K562 (cell line): ENCODE data around the gene HDAC3. TPM values are rescaled to one million over a fixed set of nuclear protein-coding genes. Genes with fewer than 3 reads are reported as not detected.

Source experiments
- ATAC-seq: fragments of 200-7000 bp; cut with Tn5 transposase; 3 replicates; pipeline ENCODE4 v1.9.1; 2020; ENCODE audit warnings: moderate library complexity
- BruUV-seq: library from RNA; stranded (reverse); fragments of 400-500 nt; replicated peaks from 2 replicates; lab custom pipeline; 2021; lab: Mats Ljungman, UMichigan
- CTCF ChIA-PET: fragments of 300-600 bp; formaldehyde crosslinking; extraction: SDS; loops from one replicate; lab custom pipeline; 2021; ENCODE audit warnings: low intra/inter-chr PET ratio; lab: Yijun Ruan, JAX
- POLR2A ChIA-PET: fragments of 300-600, 350-650 bp; sonication (Branson Sonifier 250); formaldehyde crosslinking; extraction: SDS; loops from one replicate; lab custom pipeline; 2021; ENCODE audit warnings: antibody characterized with exemption, inconsistent platforms; lab: Yijun Ruan, JAX
- DNase-seq, 4 experiments: peaks; one replicate each; pipeline versions ENCODE4 v3.0.0 to v3.0.0-alpha.2; 2011 to 2018; ENCODE audit warnings: low spot score in 3 of 4, mixed read lengths in 3 of 4; ENCODE audit errors: extremely low read depth in 1 of 4
- FAIRE-seq: peaks from 2 replicates; lab custom pipeline; 2011; peaks lifted over from hg19 to GRCh38; lab: Jason Lieb, UNC
- H2AFZ ChIP-seq: 2 replicates; pipeline ENCODE4 v1.6.0; 2011; ENCODE audit warnings: low read depth, low read length, control low read depth, inconsistent platforms
- H3K27ac ChIP-seq: fragments of 200-600 bp; 3 replicates; pipeline ENCODE4 v1.8.0; 2011; ENCODE audit warnings: low read depth, mild to moderate bottlenecking, control low read depth, inconsistent platforms, low read length, moderate library complexity, mixed read lengths; ENCODE audit errors: extremely low read depth
- H3K27me3 ChIP-seq, 2 experiments: fragments of 300-600 bp in 1 of 2; 2 replicates in 1 of 2; 3 replicates in 1 of 2; pipeline versions ENCODE4 v1.6.0 to v1.8.0; 2011; ENCODE audit warnings: inconsistent platforms in 2 of 2, low read length in 2 of 2, mild to moderate bottlenecking in 1 of 2, mixed read lengths in 1 of 2, moderate library complexity in 1 of 2; ENCODE audit not compliant: control insufficient read depth in 2 of 2, insufficient read depth in 2 of 2
- H3K36me3 ChIP-seq: fragments of 300-600 bp; 3 replicates; pipeline ENCODE4 v1.8.0; 2011; ENCODE audit warnings: mild to moderate bottlenecking, low read length, inconsistent platforms; ENCODE audit not compliant: control insufficient read depth, insufficient read depth
- H3K4me1 ChIP-seq, 2 experiments: fragments of 200-600 bp in 1 of 2; replicated peaks in 1 of 2; 2 replicates in 1 of 2; 3 replicates in 1 of 2; pipeline versions ENCODE4 v1.5.1 to v1.8.0; 2011; ENCODE audit warnings: inconsistent platforms in 2 of 2, low read length in 2 of 2, mild to moderate bottlenecking in 1 of 2, mixed read lengths in 1 of 2, moderate library complexity in 1 of 2; ENCODE audit not compliant: control insufficient read depth in 2 of 2, insufficient read depth in 2 of 2
- H3K4me2 ChIP-seq: 2 replicates; pipeline ENCODE4 v1.6.1; 2011; ENCODE audit warnings: low read length, control low read depth, inconsistent platforms, mixed read lengths; ENCODE audit not compliant: insufficient read depth
- H3K4me3 ChIP-seq: fragments of 200-600 bp; sonication (generic), shearing (Covaris generic); 2 replicates; pipeline ENCODE4 v1.5.1; 2016; ENCODE audit warnings: control low read depth, inconsistent platforms
- H3K79me2 ChIP-seq: fragments of 200-600 bp; 3 replicates; pipeline ENCODE4 v1.8.0; 2011; ENCODE audit warnings: low read length, inconsistent platforms; ENCODE audit not compliant: control insufficient read depth, insufficient read depth
- H3K9ac ChIP-seq, 2 experiments: 2 replicates each; pipeline versions ENCODE4 v1.6.0 to v1.6.1; 2011; ENCODE audit warnings: low read depth in 2 of 2, low read length in 2 of 2, control low read depth in 1 of 2, inconsistent platforms in 1 of 2, mild to moderate bottlenecking in 1 of 2, mixed read lengths in 1 of 2; ENCODE audit not compliant: insufficient read depth in 1 of 2
- H3K9me1 ChIP-seq: one replicate; pipeline ENCODE4 v1.6.0; 2011; ENCODE audit warnings: inconsistent platforms, mild to moderate bottlenecking, low read length, moderate library complexity; ENCODE audit not compliant: control insufficient read depth, insufficient read depth
- H3K9me3 ChIP-seq: replicated peaks from 2 replicates; pipeline ENCODE4 v1.5.1; 2011; ENCODE audit warnings: low read depth, low read length, inconsistent platforms; ENCODE audit not compliant: control insufficient read depth, insufficient read depth
- H4K20me1 ChIP-seq: replicated peaks from 2 replicates; pipeline ENCODE4 v1.6.1; 2011; ENCODE audit warnings: low read length, inconsistent platforms, mixed read lengths; ENCODE audit not compliant: control insufficient read depth, insufficient read depth
- GATAD2B ChIP-seq: fragments of 450-650 bp; IDR thresholded peaks from 2 replicates; pipeline ENCODE4 v1.6.1; 2017; ENCODE audit warnings: mild to moderate bottlenecking, borderline replicate concordance
- MAX ChIP-seq: sonication (generic); formaldehyde crosslinking; IDR thresholded peaks from 2 replicates; pipeline ENCODE4 v1.9.0; 2022; ENCODE audit warnings: mild to moderate bottlenecking, missing genetic modification reagents
- MXI1 ChIP-seq: IDR thresholded peaks from 2 replicates; pipeline ENCODE4 v1.6.1; 2011; ENCODE audit warnings: low read depth, mild to moderate bottlenecking, improper control_type of control experiment, low read length
- NCOA4 ChIP-seq: fragments of 450-650 bp; IDR thresholded peaks from 2 replicates; pipeline ENCODE4 v1.6.1; 2018; ENCODE audit warnings: mild to moderate bottlenecking; ENCODE audit not compliant: partially characterized antibody
- TAF15 ChIP-seq: fragments of 200-400 bp; formaldehyde crosslinking; IDR thresholded peaks from 2 replicates; pipeline ENCODE4 v1.6.1; 2017; ENCODE audit warnings: mild to moderate bottlenecking, low read depth, low read length, moderate library complexity
- TFAM ChIP-seq: fragments of 250-450 bp; sonication (Bioruptor Pico); conservative IDR thresholded peaks from 2 replicates; pipeline ENCODE4 v1.5.0; 2021; ENCODE audit warnings: mild to moderate bottlenecking, moderate library complexity
- ZBED1 ChIP-seq: IDR thresholded peaks from 2 replicates; pipeline ENCODE4 v1.6.1; 2014
- ZBTB34 ChIP-seq: fragments of 250-450 bp; sonication (Bioruptor Pico); IDR thresholded peaks from 2 replicates; pipeline ENCODE4 v1.8.0; 2021; ENCODE audit warnings: mild to moderate bottlenecking, moderate library complexity
- ZNF3 ChIP-seq: fragments of 250-450 bp; sonication (Bioruptor Pico); IDR thresholded peaks from 2 replicates; pipeline ENCODE4 v1.5.0; 2021; ENCODE audit warnings: mild to moderate bottlenecking, moderate library complexity
- ZNF586 ChIP-seq: fragments of 450-650 bp; formaldehyde crosslinking; conservative IDR thresholded peaks from 2 replicates; pipeline ENCODE4 v1.4.0; 2020; ENCODE audit warnings: mild to moderate bottlenecking, moderate library complexity
- WGBS: fragments of 100-300 bp; shearing (Covaris generic); methylation state at CpG from one replicate; pipeline ENCODE4 v1.1.6; 2016; ENCODE audit warnings: low coverage, mixed read lengths; ENCODE audit not compliant: insufficient coverage; ENCODE audit errors: missing lambda C conversion rate; 5-methylcytosine and 5-hydroxymethylcytosine counted together
- in situ Hi-C: fragments of 300-500 bp; cut with MboI; formaldehyde crosslinking; loops from 4 replicates; pipeline ENCODE4 v1.15.0; 2018; ENCODE audit warnings: inconsistent platforms, mixed read lengths
- intact Hi-C: fragments of 100-400 bp; cut with micrococcal nuclease; formaldehyde crosslinking; loops from 2 replicates; pipeline ENCODE4 v1.14.2; 2022
- polyA plus RNA-seq, 8 experiments: library from polyadenylated mRNA; depleted of rRNA in 4 of 8; stranded (reverse) in 5 of 8; unstranded in 3 of 8; fragments of >200 nt; fragmentation: Nextera tagmentation in 2 of 8; fragmentation: Illumina TruSeq in 1 of 8; extraction: Ambion mirVana in 2 of 8; extraction: Trizol in 1 of 8; gene quantifications; 2 replicates each; pipeline versions ENCODE4 v1.2.1 to v1.2.3, GENCODE V29; 2011 to 2014; ENCODE audit warnings: inconsistent platforms in 1 of 8, missing spikeins in 1 of 8
- total RNA-seq, 7 experiments: library from RNA; depleted of rRNA in 6 of 7; stranded (reverse); fragments of >200 nt in 6 of 7; fragmentation: Illumina TruSeq in 2 of 7; extraction: Trizol in 2 of 7; gene quantifications; 2 replicates each; pipeline versions ENCODE4 v1.2.1 to v1.2.3, GENCODE V29; 2011 to 2021; ENCODE audit warnings: low replicate concordance in 1 of 7

The HDAC3 gene
- total and polyA plus RNA-seq, 9 of the 15 experiments (the other 6 are each of a cell fraction or from before 2014, with no cell fraction given), result 89.7 to 191 (median 119) TPM

GRCh38 chr5:141638771-141639170 lies 2.1 kb upstream of the HDAC3 start:
- POLR2A ChIA-PET, result interaction anchor here (1.8 kb wide), 1 partner anchor 13 kb away, joined by 10 read pairs; the partner anchor contains the start of gene FCHSD1
- 91% methylated on average over 2 of the region's 2 CpGs for WGBS
- Histone ChIP-seq H3K4me3 (no peak overlapping the region; the same call in 1 of the 2 replicates), H3K9me3 (no peaks in the 10 kb centered on the region), H3K9me1 (peaks cover 5% of the 10 kb centered on the region), H3K4me2 (peak overlapping the region; percentile 100), H3K79me2 (peaks cover 51% of the 10 kb centered on the region), H3K4me1 (peaks cover 44 to 52% of the 10 kb centered on the region in 2 experiments), H3K27ac (no peak overlapping the region; the same call in 1 of the 3 replicates), H4K20me1 (peaks cover 12% of the 10 kb centered on the region; the same call in 1 of the 2 replicates), H3K36me3 (peaks cover 54% of the 10 kb centered on the region), H3K9ac (peak overlapping the region; percentile 11 to 88; a peak in 2 of 4 replicates), H3K27me3 (no peaks in the 10 kb centered on the region), H2AFZ (no peak overlapping the region)
- no peak for ATAC-seq
- CTCF ChIA-PET, result no interaction called here
- no TSS peak for BruUV-seq
- no peak for FAIRE-seq
- intact Hi-C loops (loop anchor here (5.0 kb wide), 1 partner anchor 46 kb away; no protein-coding TSS in a partner anchor), in situ Hi-C loops (loop anchor here (5.0 kb wide), 1 partner anchor 46 kb away; no protein-coding TSS in a partner anchor)
- DNase-seq, result no peak
- TF ChIP-seq ZNF586 (no peak), TFAM (CRISPR knock-in tag) (no peak), MXI1 (no peak), TAF15 (no peak), NCOA4 (no peak), GATAD2B (no peak), ZBTB34 (CRISPR knock-in tag) (no peak), ZNF3 (CRISPR knock-in tag) (no peak), MAX (CRISPR knock-in tag) (no peak), ZBED1 (no peak)
